H1 (cell line): ENCODE data around the gene BATF2. TPM values are rescaled to one million over a fixed set of nuclear protein-coding genes. Genes with fewer than 3 reads are reported as not detected.

Source experiments
- CTCF ChIA-PET: fragments of 300-600 bp; sonication (Branson Sonifier 250); formaldehyde crosslinking; loops from one replicate; lab custom pipeline; 2021; ENCODE audit not compliant: partially characterized antibody; lab: Charles Lee
- POLR2A ChIA-PET: fragments of 300-600 bp; sonication (Branson Sonifier 250); formaldehyde crosslinking; loops from one replicate; lab custom pipeline; 2021; ENCODE audit warnings: inconsistent platforms; ENCODE audit not compliant: partially characterized antibody; lab: Charles Lee
- DNase-seq, 2 experiments: peaks; one replicate each; pipeline versions ENCODE4 v3.0.0 to v3.0.0-alpha.2; 2010 to 2022; ENCODE audit warnings: low spot score in 2 of 2, low read depth in 1 of 2, mixed read lengths in 1 of 2
- FAIRE-seq: peaks from 2 replicates; lab custom pipeline; 2011; peaks lifted over from hg19 to GRCh38; lab: Jason Lieb, UNC
- H2AFZ ChIP-seq: 2 replicates; pipeline ENCODE4 v1.8.1; 2012; ENCODE audit warnings: low read length, inconsistent platforms
- H2AK5ac ChIP-seq: 2 replicates; pipeline ENCODE4 v1.6.1; 2013; ENCODE audit warnings: low read depth, low read length
- H2BK120ac ChIP-seq: replicated peaks from 2 replicates; pipeline ENCODE3; 2013; ENCODE audit warnings: low read depth, low read length, inconsistent platforms
- H2BK12ac ChIP-seq: 2 replicates; pipeline ENCODE4 v1.6.1; 2013; ENCODE audit warnings: low read depth, low read length
- H2BK15ac ChIP-seq: 2 replicates; pipeline ENCODE4 v1.6.1; 2013; ENCODE audit warnings: low read length
- H2BK20ac ChIP-seq: 2 replicates; pipeline ENCODE4 v1.6.1; 2013; ENCODE audit warnings: low read length
- H2BK5ac ChIP-seq: 2 replicates; pipeline ENCODE4 v1.6.1; 2013; ENCODE audit warnings: low read depth, low read length
- H3K14ac ChIP-seq: 2 replicates; pipeline ENCODE4 v1.6.1; 2013; ENCODE audit warnings: inconsistent platforms; ENCODE audit not compliant: insufficient read length
- H3K18ac ChIP-seq: 2 replicates; pipeline ENCODE4 v1.6.1; 2013; ENCODE audit warnings: low read length; ENCODE audit errors: extremely low read depth
- H3K23ac ChIP-seq: 2 replicates; pipeline ENCODE4 v1.6.1; 2013; ENCODE audit warnings: inconsistent platforms; ENCODE audit not compliant: insufficient read length
- H3K23me2 ChIP-seq: 2 replicates; pipeline ENCODE4 v1.6.1; 2013; ENCODE audit warnings: low read depth, low read length
- H3K27ac ChIP-seq: 2 replicates; pipeline ENCODE4 v1.6.1; 2011; ENCODE audit warnings: low read depth, low read length, inconsistent platforms
- H3K27me3 ChIP-seq, 4 experiments: replicated peaks in 1 of 4; 1 replicate in 1 of 4; 2 replicates in 3 of 4; pipeline versions ENCODE4 v1.6.1 to v1.8.1; 2011 to 2013; ENCODE audit warnings: low read length in 3 of 4, mild to moderate bottlenecking in 3 of 4, inconsistent platforms in 2 of 4, mixed read lengths in 2 of 4, moderate library complexity in 1 of 4; ENCODE audit not compliant: control insufficient read depth in 3 of 4, insufficient read depth in 3 of 4; ENCODE audit errors: extremely low read depth in 1 of 4
- H3K36me3 ChIP-seq, 4 experiments: 2 replicates each; pipeline versions ENCODE4 v1.6.1 to v1.8.1; 2011 to 2013; ENCODE audit warnings: mild to moderate bottlenecking in 4 of 4, low read length in 3 of 4, moderate library complexity in 2 of 4, control low read depth in 1 of 4, inconsistent platforms in 1 of 4; ENCODE audit not compliant: insufficient read depth in 4 of 4, control insufficient read depth in 2 of 4
- H3K4ac ChIP-seq: replicated peaks from 2 replicates; pipeline ENCODE3; 2013; ENCODE audit warnings: low read length, low read depth, mixed read lengths, inconsistent platforms; ENCODE audit not compliant: insufficient read length
- H3K4me1 ChIP-seq, 4 experiments: replicated peaks in 1 of 4; 1 replicate in 1 of 4; 2 replicates in 3 of 4; pipeline versions ENCODE4 v1.6.1 to v1.8.1; 2011 to 2013; ENCODE audit warnings: low read length in 3 of 4, inconsistent platforms in 2 of 4, mixed read lengths in 1 of 4; ENCODE audit not compliant: insufficient read depth in 4 of 4, control insufficient read depth in 3 of 4
- H3K4me2 ChIP-seq, 2 experiments: 2 replicates each; pipeline versions ENCODE4 v1.6.1 to v1.8.1; 2011 to 2013; ENCODE audit warnings: low read depth in 2 of 2, low read length in 2 of 2, control low read depth in 1 of 2, inconsistent platforms in 1 of 2, mild to moderate bottlenecking in 1 of 2; ENCODE audit not compliant: insufficient read depth in 1 of 2
- H3K4me3 ChIP-seq, 4 experiments: fragments of 200-600, 300-600 bp in 1 of 4; sonication (generic), shearing (Covaris generic), sonication (Bioruptor Twin) in 1 of 4; 2 replicates each; pipeline versions ENCODE4 v1.5.1 to v1.8.1; 2011 to 2016; ENCODE audit warnings: low read length in 4 of 4, low read depth in 3 of 4, control low read depth in 2 of 4, inconsistent platforms in 2 of 4, mild to moderate bottlenecking in 2 of 4, mixed read lengths in 1 of 4, moderate library complexity in 1 of 4; ENCODE audit not compliant: insufficient read depth in 2 of 4; ENCODE audit errors: extremely low read depth in 1 of 4
- H3K56ac ChIP-seq: replicated peaks from 2 replicates; pipeline ENCODE3; 2013; ENCODE audit warnings: low read depth, mild to moderate bottlenecking, mixed read lengths, low read length, inconsistent platforms; ENCODE audit not compliant: insufficient read length
- H3K79me1 ChIP-seq: 2 replicates; pipeline ENCODE4 v1.6.1; 2013; ENCODE audit warnings: low read depth, low read length, control low read depth
- H3K79me2 ChIP-seq, 2 experiments: 2 replicates each; pipeline versions ENCODE4 v1.6.1 to v1.8.1; 2012 to 2013; ENCODE audit warnings: low read length in 2 of 2, mild to moderate bottlenecking in 2 of 2, inconsistent platforms in 1 of 2; ENCODE audit not compliant: insufficient read depth in 2 of 2, control insufficient read depth in 1 of 2
- H3K9ac ChIP-seq, 4 experiments: replicated peaks in 1 of 4; 1 replicate in 1 of 4; 2 replicates in 3 of 4; pipeline versions ENCODE4 v1.6.1 to v1.8.1; 2011 to 2013; ENCODE audit warnings: low read depth in 3 of 4, low read length in 3 of 4, control low read depth in 2 of 4, mild to moderate bottlenecking in 2 of 4, moderate library complexity in 2 of 4, inconsistent platforms in 1 of 4; ENCODE audit errors: extremely low read depth in 1 of 4
- H3K9me3 ChIP-seq, 2 experiments: 2 replicates each; pipeline versions ENCODE4 v1.6.1 to v1.8.1; 2012 to 2013; ENCODE audit warnings: mild to moderate bottlenecking in 2 of 2, moderate library complexity in 2 of 2, control low read depth in 1 of 2, inconsistent platforms in 1 of 2, low read depth in 1 of 2, low read length in 1 of 2, mixed read lengths in 1 of 2; ENCODE audit not compliant: insufficient read depth in 2 of 2
- H4K20me1 ChIP-seq, 2 experiments: replicated peaks in 1 of 2; 2 replicates each; pipeline versions ENCODE3 to v1.8.1; 2011 to 2013; ENCODE audit warnings: inconsistent platforms in 2 of 2, low read length in 2 of 2, mild to moderate bottlenecking in 1 of 2; ENCODE audit not compliant: insufficient read depth in 2 of 2, control insufficient read depth in 1 of 2
- H4K5ac ChIP-seq: 2 replicates; pipeline ENCODE4 v1.6.1; 2013; ENCODE audit warnings: low read length, low read depth, mixed read lengths, inconsistent platforms; ENCODE audit not compliant: insufficient read length
- H4K8ac ChIP-seq: 2 replicates; pipeline ENCODE4 v1.8.0; 2013; ENCODE audit warnings: mild to moderate bottlenecking, moderate library complexity, low read length, inconsistent platforms; ENCODE audit not compliant: insufficient read depth; ENCODE audit errors: extremely low read depth
- H4K91ac ChIP-seq: replicated peaks from 2 replicates; pipeline ENCODE3; 2013; ENCODE audit warnings: low read length, mixed read lengths, inconsistent platforms; ENCODE audit not compliant: insufficient read length
- ATF2 ChIP-seq: IDR thresholded peaks from 2 replicates; pipeline ENCODE4 v1.6.1; 2012; ENCODE audit warnings: low read length, inconsistent platforms
- BACH1 ChIP-seq: IDR thresholded peaks from 2 replicates; pipeline ENCODE4 v1.6.1; 2012; ENCODE audit warnings: low read length, improper control_type of control experiment
- BCL11A ChIP-seq, 2 experiments: IDR thresholded peaks; one replicate each; pipeline ENCODE4 v1.6.1; 2011; ENCODE audit warnings: low read depth in 2 of 2, low read length in 2 of 2, mild to moderate bottlenecking in 2 of 2
- CTBP2 ChIP-seq: IDR thresholded peaks from 2 replicates; pipeline ENCODE4 v1.7.0; 2011; ENCODE audit warnings: borderline replicate concordance, mild to moderate bottlenecking, moderate library complexity, mixed read lengths, low read length; ENCODE audit not compliant: insufficient read depth, insufficient read length
- FOSL1 ChIP-seq: IDR thresholded peaks from 2 replicates; pipeline ENCODE4 v1.6.1; 2011; ENCODE audit warnings: mild to moderate bottlenecking, low read depth, low read length, moderate library complexity; ENCODE audit not compliant: insufficient read depth
- GABPA ChIP-seq: IDR thresholded peaks from 2 replicates; pipeline ENCODE4 v1.6.1; 2011; ENCODE audit warnings: mild to moderate bottlenecking, low read length, moderate library complexity, borderline replicate concordance; ENCODE audit not compliant: insufficient read depth
- SIN3A ChIP-seq, 2 experiments: IDR thresholded peaks in 1 of 2; conservative IDR thresholded peaks in 1 of 2; 2 replicates each; pipeline ENCODE4 v1.6.1; 2011 to 2012; ENCODE audit warnings: low read length in 2 of 2, improper control_type of control experiment in 1 of 2, low read depth in 1 of 2, mild to moderate bottlenecking in 1 of 2
- SP4 ChIP-seq: IDR thresholded peaks from 2 replicates; pipeline ENCODE4 v1.6.1; 2012; ENCODE audit warnings: low read length, inconsistent platforms
- TBP ChIP-seq: IDR thresholded peaks from 2 replicates; pipeline ENCODE4 v1.6.1; 2011; ENCODE audit warnings: low read depth, low read length, improper control_type of control experiment
- USF2 ChIP-seq: IDR thresholded peaks from 2 replicates; pipeline ENCODE4 v1.6.1; 2011; ENCODE audit warnings: low read length, improper control_type of control experiment
- ZNF274 ChIP-seq: IDR thresholded peaks from 2 replicates; pipeline ENCODE4 v1.7.0; 2012; ENCODE audit warnings: low read length, borderline replicate concordance; ENCODE audit errors: extremely low read depth
- WGBS, 2 experiments: shearing (Covaris generic) in 1 of 2; methylation state at CpG; one replicate each; pipeline versions ENCODE4 v1.1.6 to v1.1.7; 2013 to 2015; ENCODE audit warnings: low lambda C conversion rate in 2 of 2, mixed read lengths in 2 of 2, inconsistent platforms in 1 of 2, low coverage in 1 of 2, missing lambda C conversion rate in 1 of 2; ENCODE audit not compliant: insufficient replicate concordance in 2 of 2, insufficient coverage in 1 of 2, insufficient read length in 1 of 2; ENCODE audit errors: extremely low coverage in 1 of 2, missing lambda C conversion rate in 1 of 2; 5-methylcytosine and 5-hydroxymethylcytosine counted together
- polyA plus RNA-seq, 7 experiments: library from polyadenylated mRNA; depleted of rRNA in 3 of 7; stranded (reverse) in 5 of 7; unstranded in 2 of 7; fragments of >200 nt in 5 of 7; fragments of 200-250 nt in 2 of 7; gene quantifications; 1 replicate in 5 of 7; 2 replicates in 1 of 7; 4 replicates in 1 of 7; pipeline versions ENCODE4 v1.2.1 to v1.2.3, GENCODE V29; 2011 to 2013; ENCODE audit warnings: missing spikeins in 2 of 7, mixed read lengths in 2 of 7
- total RNA-seq: library from RNA; stranded (reverse); fragmentation: NEBNext Ultra II Directional; extraction: Animal tissue kit (Norgen Biotek cat#: 25700); gene quantifications from 2 replicates; pipeline ENCODE4 v1.2.1, GENCODE V29; 2021

Gene BATF2
- total and polyA plus RNA-seq, 2 of the 8 experiments (the other 6 are each of a cell fraction or from before 2014, with no cell fraction given): 1.4 to 3.1 TPM

- CTCF ChIA-PET: interaction anchor here (0.7 to 1.3 kb wide), 2 partner anchors 40 to 1165 kb away, joined by 3 to 4 read pairs; partner anchors contain the start of gene ARL2
- peaks cover 0 to 4% of the 10 kb centered on the region in 2 experiments; a peak in 1 of 4 replicates for H3K9me3 ChIP-seq
- no peak for TF ChIP-seq BACH1
- TF ChIP-seq TBP: no peak
- TF ChIP-seq FOSL1: no peak
- no peak for TF ChIP-seq GABPA
- TF ChIP-seq ZNF274: no peak
- no peak for TF ChIP-seq CTBP2
- no peak for TF ChIP-seq SP4
- TF ChIP-seq ATF2: no peak
- no peak for TF ChIP-seq BCL11A (IDR thresholded peaks at IDR 0.05; ENCODE audit: low read depth in 2 of 2, low read length in 2 of 2)
- no peak for TF ChIP-seq USF2
- TF ChIP-seq SIN3A (conservative IDR thresholded peaks at IDR 0.05 in 1 of 2, IDR thresholded peaks at IDR 0.05 in 1 of 2; ENCODE audit: low read depth in 1 of 2, low read length in 2 of 2): no peak
These were observed 22.6 kb downstream of the BATF2 start for GRCh38 chr11:64974124-64974523.

More at GRCh38 chr11:64974124-64974523, 22.6 kb downstream of the BATF2 start:
- Histone ChIP-seq H3K79me2 (no peaks in the 10 kb centered on the region), H2AFZ (no peak overlapping the region), H3K4me3 (no peak overlapping the region), H3K27ac (no peak overlapping the region), H3K23ac (no peak overlapping the region), H3K79me1 (no peaks in the 10 kb centered on the region), H3K4me1 (no peaks in the 10 kb centered on the region), H4K8ac (no peak overlapping the region), H3K9ac (no peak overlapping the region), H2BK12ac (no peak overlapping the region), H3K18ac (no peak overlapping the region), H3K4me2 (no peak overlapping the region), H2BK15ac (no peak overlapping the region), H2BK120ac (no peak overlapping the region), H2BK5ac (no peak overlapping the region), H4K5ac (no peak overlapping the region), H2AK5ac (no peak overlapping the region), H4K91ac (no peak overlapping the region), H3K36me3 (no peaks in the 10 kb centered on the region), H3K14ac (no peak overlapping the region), H3K4ac (no peak overlapping the region), H2BK20ac (no peak overlapping the region), H3K56ac (no peak overlapping the region), H3K23me2 (no peaks in the 10 kb centered on the region), H3K27me3 (peaks cover 0 to 12% (median 7%) of the 10 kb centered on the region in 4 experiments; a peak in 5 of 7 replicates), H4K20me1 (no peaks in the 10 kb centered on the region)
- no peak for FAIRE-seq
- WGBS, 2 experiments: 82% methylated on average over 4 of the region's 5 CpGs; no CpG with 5 or more reads in 1 of the 2 experiments
- no peak for DNase-seq
- POLR2A ChIA-PET: no interaction called here
